Inflammatory macrophage (primary cell): ENCODE measurements around the gene VOPP1.
"Not testable (repeated sequence)": the region's sequence is repeated elsewhere in the genome, so short reads cannot be mapped to it uniquely, and the experiment has no call there.

Experiments used
- DNase-seq, 2 donors: peaks; one replicate each; pipeline ENCODE4 v3.0.0-alpha.2; 2020 to 2022
- total RNA-seq, 18 experiments: gene quantifications; one replicate each; lab custom pipeline; 2026; ENCODE audit warnings: mixed read lengths in 6 of 18, inconsistent platforms in 2 of 18; lab: John Stamatoyannopoulos, UW

The VOPP1 gene
- 51.9 to 126 (median 103) reads per million in 18 experiments for total RNA-seq

- peak; percentile 57 to 85 for DNase-seq
Observed at GRCh38 chr7:55572378-55573233, at the start of gene VOPP1. Gene VOPP1 (minus strand): TSS chr7:55572502. CDS start chr7:55572324, 178 bp downstream.

DNA sequence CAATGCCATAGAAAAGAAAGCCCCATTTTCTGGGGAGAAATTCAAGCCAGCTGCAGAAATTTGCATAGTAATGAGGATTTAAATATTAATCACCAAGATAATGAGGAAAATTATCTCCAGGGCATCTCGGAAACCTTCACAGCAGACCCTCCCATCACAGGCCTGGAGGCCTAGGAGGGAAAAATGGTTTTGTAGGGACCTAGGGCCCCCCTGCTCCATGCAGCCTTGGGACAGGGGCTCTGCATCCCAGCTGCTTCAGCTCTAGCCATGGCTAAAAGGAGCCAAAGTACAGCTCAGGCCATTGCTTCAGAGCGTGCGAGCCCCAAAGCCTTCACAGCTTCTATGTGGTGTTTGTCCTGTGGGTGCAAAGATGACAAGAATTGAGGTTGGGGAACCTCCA is 46.6 kb upstream of the VOPP1 start:
- DNase-seq = no peak

DNA sequence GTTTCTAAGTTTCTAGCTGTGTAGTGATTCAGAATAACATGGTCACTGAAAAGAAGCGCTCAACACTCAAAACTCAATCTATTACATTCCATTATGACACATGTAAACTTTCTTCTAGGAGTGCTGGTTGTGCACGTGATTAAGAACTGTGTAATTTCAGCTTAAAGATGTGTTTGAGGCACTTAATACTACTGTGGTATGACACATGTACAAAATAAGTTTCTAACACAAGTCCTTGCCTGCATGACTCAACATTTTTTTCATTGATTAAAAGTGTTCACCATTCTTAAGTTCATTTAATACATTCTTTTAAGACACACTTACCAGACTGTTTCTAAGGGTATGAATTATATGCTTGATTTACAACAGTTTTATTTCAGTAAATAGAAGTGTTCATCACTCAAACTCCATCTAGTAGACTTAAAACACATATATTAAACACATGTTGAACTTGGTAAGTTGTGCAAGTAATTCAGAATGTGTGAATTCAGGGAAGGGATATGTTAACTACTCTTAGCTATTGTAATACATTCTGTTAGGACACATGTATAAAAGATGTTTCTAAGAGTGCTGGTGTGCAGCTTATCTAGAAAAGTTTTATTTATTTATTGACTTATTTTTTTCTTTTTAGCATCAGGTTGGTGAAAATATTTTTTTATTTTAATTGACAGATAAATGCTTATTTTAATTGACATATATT is 42.2 kb upstream of the VOPP1 start:
- not testable (repeated sequence) for DNase-seq

- DNase-seq = not testable (repeated sequence)
Observed at GRCh38 chr7:55609726-55610125, 37.4 kb upstream of the VOPP1 start.

DNA sequence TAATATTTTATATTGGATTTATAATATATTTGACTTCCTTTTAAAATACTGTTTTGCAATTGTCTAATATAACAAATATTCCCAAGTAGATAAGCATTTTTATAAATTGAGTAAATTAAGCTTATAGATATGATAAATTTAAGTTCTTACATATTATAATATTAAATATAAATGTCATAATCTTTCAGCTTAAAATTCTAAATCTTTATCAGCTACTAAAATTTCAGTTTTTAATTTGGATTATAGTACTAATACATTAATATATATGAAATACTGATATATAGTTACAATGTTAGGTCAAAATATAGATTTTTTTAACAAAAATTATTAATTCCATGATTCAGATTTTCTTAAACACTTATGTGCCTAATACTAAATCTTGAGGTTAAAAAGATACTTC is 33.4 kb upstream of the VOPP1 start:
- DNase-seq = not testable (repeated sequence)

- DNase-seq = peak in 1 of 2 donors; percentile 31
Observed at GRCh38 chr7:55597944-55598499, 25.7 kb upstream of the VOPP1 start.

- DNase-seq = not testable (repeated sequence)
Observed at GRCh38 chr7:55597214-55597739, 25.0 kb upstream of the VOPP1 start.

- DNase-seq = no peak
Observed at GRCh38 chr7:55595511-55595910, 23.2 kb upstream of the VOPP1 start.

DNA sequence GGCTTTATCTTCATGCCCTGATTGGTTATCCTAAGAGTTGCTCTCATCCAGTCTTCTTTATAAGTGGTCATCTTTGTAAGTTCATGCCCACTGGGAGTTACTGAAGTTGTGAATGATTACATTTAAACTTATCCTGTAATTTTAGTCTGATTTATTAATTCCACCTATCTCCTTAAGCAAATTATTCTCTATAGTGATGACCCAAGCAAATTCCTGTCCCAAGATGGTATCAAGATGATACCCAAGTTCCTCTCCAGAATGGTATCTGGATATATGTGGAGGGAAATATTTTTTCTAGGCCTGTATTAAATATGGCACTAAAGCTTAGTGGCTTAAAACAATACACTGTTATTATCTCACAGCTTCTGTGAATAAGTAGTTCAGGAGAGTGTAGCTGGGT is 22.6 kb upstream of the VOPP1 start:
- no peak for DNase-seq

- no peak for DNase-seq
Observed at GRCh38 chr7:55594414-55594813, 22.1 kb upstream of the VOPP1 start.

GRCh38 chr7:55593515-55594318 is 21.4 kb upstream of the VOPP1 start:
- peak; percentile 72 to 86 for DNase-seq

- no peak for DNase-seq
Observed at GRCh38 chr7:55593172-55593514, 20.8 kb upstream of the VOPP1 start.

- no peak for DNase-seq
Observed at GRCh38 chr7:55592492-55592891, 20.2 kb upstream of the VOPP1 start.

DNA sequence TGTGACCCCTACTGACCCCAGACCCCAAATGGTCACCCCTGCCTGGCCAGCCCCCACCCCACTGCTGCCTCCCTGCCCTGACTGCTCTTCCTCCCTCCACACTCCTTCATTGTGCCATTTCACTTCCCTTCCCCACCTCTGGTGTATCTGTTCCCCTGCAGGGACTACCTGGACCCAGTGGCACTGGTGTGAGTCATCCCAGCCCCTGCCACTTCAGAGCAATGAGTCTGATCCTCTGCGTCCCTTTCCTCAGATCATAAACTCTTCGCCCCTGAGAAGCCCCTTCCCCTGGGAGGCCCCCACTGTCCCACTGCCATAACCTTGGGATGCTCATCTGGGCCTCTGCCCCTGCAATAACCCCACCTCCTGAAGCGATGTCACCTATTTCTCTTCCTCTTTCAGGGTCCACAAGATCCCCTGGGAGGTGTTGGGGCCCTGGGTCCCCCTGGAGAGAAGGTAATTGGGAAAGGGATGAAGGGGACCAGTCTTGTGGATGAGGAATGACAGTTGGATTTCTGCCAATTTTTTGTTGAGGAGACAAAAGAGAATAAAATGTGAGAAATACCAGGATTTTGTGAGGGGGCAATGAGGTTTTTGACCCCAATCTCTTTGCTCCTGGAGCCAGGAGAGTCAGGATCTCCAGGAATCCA is 19.1 kb upstream of the VOPP1 start:
- DNase-seq = no peak

GRCh38 chr7:55590517-55591281 is 18.4 kb upstream of the VOPP1 start:
- no peak for DNase-seq

DNA sequence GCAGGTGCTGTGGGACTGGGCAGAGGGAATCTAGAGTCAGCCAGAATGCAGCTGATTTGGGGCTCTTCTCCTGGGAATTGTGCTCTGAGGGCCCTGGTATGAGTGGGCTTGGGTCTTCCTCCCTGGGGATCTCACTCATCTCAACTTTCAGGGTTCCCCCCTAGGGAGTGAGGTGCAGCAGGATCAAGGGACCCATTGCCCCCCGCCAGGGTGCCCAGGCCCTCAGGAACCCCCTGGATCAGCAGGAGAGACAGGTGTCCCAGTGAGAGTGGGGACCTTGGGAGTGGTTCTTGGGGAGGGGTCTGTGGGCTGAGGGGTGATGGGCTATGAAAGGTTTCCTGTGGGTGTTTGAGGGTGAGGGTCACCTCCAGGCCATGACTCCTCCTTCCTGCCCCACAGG is 17.6 kb upstream of the VOPP1 start:
- no peak for DNase-seq

DNA sequence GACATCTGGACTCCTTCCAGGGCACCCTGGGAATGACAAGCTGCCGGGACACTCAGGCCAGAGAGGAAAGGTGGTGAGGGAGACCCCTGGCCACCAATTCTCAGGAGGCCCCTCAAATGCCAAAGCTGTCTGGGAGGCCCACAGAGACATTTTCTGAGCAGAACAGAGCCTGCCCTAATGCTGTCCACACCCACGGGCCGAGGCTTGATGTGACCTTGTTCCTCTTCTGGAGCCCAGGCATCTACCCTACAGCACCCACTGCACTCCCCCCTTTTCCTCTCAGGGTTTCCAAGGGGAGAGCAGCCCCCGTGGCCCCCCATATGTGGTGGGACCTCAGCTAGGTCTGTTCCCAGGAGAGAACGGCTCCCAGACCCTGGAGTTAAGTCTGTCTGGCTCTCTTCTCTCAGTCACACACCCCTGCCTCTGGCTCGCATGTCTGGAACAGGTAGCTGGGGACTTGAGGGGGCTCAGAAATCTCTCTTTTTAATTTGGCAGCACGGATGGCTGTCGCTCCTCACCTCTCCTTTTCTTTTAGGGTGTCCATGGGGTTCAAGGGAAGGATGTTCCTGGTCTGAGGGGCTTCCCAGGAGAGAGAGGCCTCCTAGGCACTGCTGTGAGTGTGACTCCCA is 16.8 kb upstream of the VOPP1 start:
- peak in 1 of 2 donors; percentile 64 for DNase-seq

DNA sequence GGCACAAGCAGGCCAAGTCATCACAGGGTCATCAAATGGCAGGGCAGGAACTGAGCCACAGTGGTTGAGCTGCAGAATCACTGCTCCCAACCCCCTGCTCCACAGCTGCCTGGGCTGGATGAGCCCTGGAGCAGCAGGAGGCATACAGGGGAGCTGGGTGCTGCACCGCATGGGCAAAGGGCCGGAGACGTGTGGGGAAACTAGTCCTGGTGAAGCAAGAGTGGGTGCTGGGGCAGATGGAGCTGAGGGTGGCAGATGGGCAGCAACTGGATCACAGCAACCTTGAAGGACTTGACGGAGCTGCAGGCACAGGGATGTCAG is 16.0 kb upstream of the VOPP1 start:
- no peak for DNase-seq

- no peak for DNase-seq
Observed at GRCh38 chr7:55587687-55588378, 15.5 kb upstream of the VOPP1 start.

GRCh38 chr7:55582656-55583055 is 10.4 kb upstream of the VOPP1 start:
- DNase-seq = not testable (repeated sequence)
